Mesenchymal stem cell (in vitro differentiated cells and primary cell): ENCODE results near the gene OR1E2.
"Not testable (repeated sequence)": the region's sequence is repeated elsewhere in the genome, so short reads cannot be mapped to it uniquely, and the experiment has no call there.

Experiments
- DNase-seq: peaks from one replicate; pipeline ENCODE4 v3.0.0-alpha.2; 2013
- H2AFZ ChIP-seq: one replicate; pipeline ENCODE4 v1.6.1; 2013; ENCODE audit warnings: low read depth, mild to moderate bottlenecking, control low read depth, inconsistent platforms, low read length, moderate library complexity
- H2AK5ac ChIP-seq: 2 replicates; pipeline ENCODE4 v1.6.1; 2013; ENCODE audit warnings: low read length, moderate library complexity, mild to moderate bottlenecking, inconsistent platforms; ENCODE audit not compliant: severe bottlenecking
- H2BK120ac ChIP-seq: one replicate; pipeline ENCODE4 v1.6.1; 2013; ENCODE audit warnings: low read depth, mild to moderate bottlenecking, inconsistent platforms, low read length, moderate library complexity
- H2BK12ac ChIP-seq, 2 experiments: one replicate each; pipeline ENCODE4 v1.6.1; 2013; ENCODE audit warnings: inconsistent platforms in 2 of 2, low read length in 2 of 2, mild to moderate bottlenecking in 2 of 2, moderate library complexity in 2 of 2, control low read depth in 1 of 2
- H2BK15ac ChIP-seq: one replicate; pipeline ENCODE4 v1.6.1; 2013; ENCODE audit warnings: mild to moderate bottlenecking, low read depth, inconsistent platforms; ENCODE audit not compliant: poor library complexity, severe bottlenecking
- H2BK5ac ChIP-seq: 2 replicates; pipeline ENCODE4 v1.6.1; 2013; ENCODE audit warnings: low read depth, mild to moderate bottlenecking, low read length, control low read depth, inconsistent platforms; ENCODE audit not compliant: poor library complexity, severe bottlenecking
- H3K14ac ChIP-seq, 2 experiments: one replicate each; pipeline ENCODE4 v1.6.1; 2013; ENCODE audit warnings: inconsistent platforms in 2 of 2, low read length in 2 of 2, control low read depth in 1 of 2, mild to moderate bottlenecking in 1 of 2, moderate library complexity in 1 of 2
- H3K18ac ChIP-seq, 2 experiments: one replicate each; pipeline ENCODE4 v1.6.1; 2013; ENCODE audit warnings: inconsistent platforms in 2 of 2, low read length in 2 of 2, control low read depth in 1 of 2, low read depth in 1 of 2, mild to moderate bottlenecking in 1 of 2
- H3K23ac ChIP-seq, 2 experiments: one replicate each; pipeline ENCODE4 v1.6.1; 2013; ENCODE audit warnings: inconsistent platforms in 2 of 2, low read length in 2 of 2, mild to moderate bottlenecking in 2 of 2, moderate library complexity in 2 of 2, control low read depth in 1 of 2
- H3K27ac ChIP-seq: 2 replicates; pipeline ENCODE4 v1.5.1; 2013; ENCODE audit warnings: mild to moderate bottlenecking, moderate library complexity, low read length, control low read depth, inconsistent platforms; ENCODE audit not compliant: poor library complexity, severe bottlenecking
- H3K27me3 ChIP-seq, 2 experiments: 2 replicates each; pipeline versions ENCODE4 v1.6.1 to v1.7.0; 2013; ENCODE audit warnings: low read length in 2 of 2, mild to moderate bottlenecking in 2 of 2, moderate library complexity in 2 of 2, control low read depth in 1 of 2, inconsistent platforms in 1 of 2; ENCODE audit not compliant: control insufficient read depth in 1 of 2, insufficient read depth in 1 of 2
- H3K36me3 ChIP-seq, 2 experiments: 2 replicates each; pipeline versions ENCODE4 v1.6.1 to v1.7.0; 2013; ENCODE audit warnings: low read length in 2 of 2, control low read depth in 1 of 2, inconsistent platforms in 1 of 2, low read depth in 1 of 2, mild to moderate bottlenecking in 1 of 2; ENCODE audit not compliant: insufficient read depth in 2 of 2, control insufficient read depth in 1 of 2
- H3K4ac ChIP-seq, 2 experiments: one replicate each; pipeline ENCODE4 v1.6.1; 2013; ENCODE audit warnings: inconsistent platforms in 2 of 2, low read length in 2 of 2, mild to moderate bottlenecking in 2 of 2, moderate library complexity in 2 of 2, control low read depth in 1 of 2, low read depth in 1 of 2
- H3K4me1 ChIP-seq: 2 replicates; pipeline ENCODE4 v1.6.1; 2013; ENCODE audit warnings: low read depth, low read length, control low read depth; ENCODE audit not compliant: control insufficient read depth, insufficient read depth
- H3K4me2 ChIP-seq: 2 replicates; pipeline ENCODE4 v1.6.1; 2013; ENCODE audit warnings: low read length, mild to moderate bottlenecking, inconsistent platforms; ENCODE audit not compliant: poor library complexity, severe bottlenecking
- H3K4me3 ChIP-seq, 2 experiments: 2 replicates each; pipeline versions ENCODE4 v1.5.1 to v1.7.0; 2013; ENCODE audit warnings: low read length in 2 of 2, mild to moderate bottlenecking in 2 of 2, control low read depth in 1 of 2, low read depth in 1 of 2; ENCODE audit not compliant: insufficient read depth in 1 of 2
- H3K79me1 ChIP-seq: replicated peaks from 2 replicates; pipeline ENCODE4 v1.6.1; 2013; ENCODE audit warnings: mild to moderate bottlenecking, control low read depth, low read length, inconsistent platforms; ENCODE audit not compliant: poor library complexity, severe bottlenecking
- H3K9ac ChIP-seq: 2 replicates; pipeline ENCODE4 v1.7.0; 2013; ENCODE audit warnings: mild to moderate bottlenecking, low read length, moderate library complexity
- H3K9me3 ChIP-seq: 2 replicates; pipeline ENCODE4 v1.7.0; 2013; ENCODE audit warnings: mild to moderate bottlenecking, low read length; ENCODE audit not compliant: control insufficient read depth
- H4K8ac ChIP-seq: one replicate; pipeline ENCODE4 v1.6.1; 2013; ENCODE audit warnings: inconsistent platforms, mild to moderate bottlenecking, low read length, moderate library complexity
- H4K91ac ChIP-seq: one replicate; pipeline ENCODE4 v1.6.1; 2013; ENCODE audit warnings: mild to moderate bottlenecking, low read length, inconsistent platforms
- WGBS: methylation state at CpG from one replicate; pipeline ENCODE4 v1.1.7; 2013; ENCODE audit warnings: mixed read lengths; 5-methylcytosine and 5-hydroxymethylcytosine counted together

The OR1E2 gene

GRCh38 chr17:3469529-3469928 is 35.9 kb upstream of the OR1E2 start:
- Histone ChIP-seq H3K4me2 (no peak overlapping the region), H2BK5ac (no peak overlapping the region), H2BK15ac (no peak overlapping the region), H2AFZ (no peak overlapping the region), H3K4ac (no peak overlapping the region), H3K18ac (no peak overlapping the region), H4K91ac (no peak overlapping the region), H3K14ac (no peak overlapping the region), H3K9ac (no peak overlapping the region), H3K36me3 (no peaks in the 10 kb centered on the region), H3K79me1 (no peaks in the 10 kb centered on the region), H2BK120ac (no peak overlapping the region), H4K8ac (no peak overlapping the region), H3K27ac (no peak overlapping the region), H2AK5ac (no peak overlapping the region), H2BK12ac (no peak overlapping the region), H3K23ac (no peak overlapping the region), H3K27me3 (no peaks in the 10 kb centered on the region), H3K4me1 (no peaks in the 10 kb centered on the region), H3K9me3 (no peaks in the 10 kb centered on the region), H3K4me3 (no peak overlapping the region)
- WGBS, result 75% methylated on average over 5 of the region's 5 CpGs
- no peak for DNase-seq

- not testable (repeated sequence) for H3K4me1 ChIP-seq, H3K23ac ChIP-seq, H3K4me3 ChIP-seq, H3K9me3 ChIP-seq, H3K79me1 ChIP-seq, H3K4me2 ChIP-seq, H4K8ac ChIP-seq, H2BK5ac ChIP-seq, H4K91ac ChIP-seq, H2BK120ac ChIP-seq, DNase-seq, H3K4ac ChIP-seq, H3K27ac ChIP-seq, H2AK5ac ChIP-seq, H3K18ac ChIP-seq, H3K27me3 ChIP-seq, H3K36me3 ChIP-seq, H2AFZ ChIP-seq, H2BK15ac ChIP-seq, H2BK12ac ChIP-seq, H3K14ac ChIP-seq, H3K9ac ChIP-seq
- WGBS, result no CpG with 5 or more reads among the region's 1 CpG
Measured at GRCh38 chr17:3466355-3466754, 32.7 kb upstream of the OR1E2 start.

GRCh38 chr17:3448059-3448665 is 14.5 kb upstream of the OR1E2 start:
- no peak overlapping the region for H3K27ac ChIP-seq
- no peaks in the 10 kb centered on the region for H3K36me3 ChIP-seq
- H3K14ac ChIP-seq, result no peak overlapping the region
- no peak for DNase-seq
- H3K4me1 ChIP-seq, result no peaks in the 10 kb centered on the region
- H2BK12ac ChIP-seq, result no peak overlapping the region
- no peak overlapping the region for H3K23ac ChIP-seq
- H3K9me3 ChIP-seq, result no peaks in the 10 kb centered on the region
- no peak overlapping the region for H3K4ac ChIP-seq
- no peak overlapping the region for H3K4me3 ChIP-seq
- H3K18ac ChIP-seq, result no peak overlapping the region
- H2AFZ ChIP-seq, result no peak overlapping the region
- H3K9ac ChIP-seq, result no peak overlapping the region
- H2AK5ac ChIP-seq, result no peak overlapping the region
- no peak overlapping the region for H4K91ac ChIP-seq
- no peak overlapping the region for H4K8ac ChIP-seq
- no peak overlapping the region for H3K4me2 ChIP-seq
- no peak overlapping the region for H2BK5ac ChIP-seq
- 56% methylated on average over 2 of the region's 2 CpGs for WGBS
- H2BK15ac ChIP-seq, result no peak overlapping the region
- H2BK120ac ChIP-seq, result no peak overlapping the region
- no peaks in the 10 kb centered on the region for H3K79me1 ChIP-seq
- no peaks in the 10 kb centered on the region for H3K27me3 ChIP-seq

- Histone ChIP-seq H2BK12ac (no peak overlapping the region), H2BK120ac (no peak overlapping the region), H3K14ac (no peak overlapping the region), H3K79me1 (no peaks in the 10 kb centered on the region), H3K9me3 (no peaks in the 10 kb centered on the region), H2AK5ac (no peak overlapping the region), H4K91ac (no peak overlapping the region), H3K23ac (no peak overlapping the region), H2BK15ac (no peak overlapping the region), H4K8ac (no peak overlapping the region), H3K9ac (no peak overlapping the region), H3K18ac (no peak overlapping the region), H3K4me1 (no peaks in the 10 kb centered on the region), H2BK5ac (no peak overlapping the region), H3K4me3 (no peak overlapping the region), H2AFZ (no peak overlapping the region), H3K36me3 (no peaks in the 10 kb centered on the region), H3K27ac (no peak overlapping the region), H3K4me2 (no peak overlapping the region), H3K27me3 (no peaks in the 10 kb centered on the region), H3K4ac (no peak overlapping the region)
- no peak for DNase-seq
- WGBS, result no CpG with 5 or more reads among the region's 2 CpGs
Measured at GRCh38 chr17:3447625-3448024, 14.0 kb upstream of the OR1E2 start.
